Transverse colon (tissue), 3 donors: Measurements from ENCODE around the gene MDGA2.

ENCODE experiments used
- CTCF ChIP-seq, 5 experiments: fragments of 200-600 bp in 3 of 5; fragments of 450-650 bp in 2 of 5; sonication (generic) in 3 of 5; IDR thresholded peaks; 1 replicate in 2 of 5; 2 replicates in 3 of 5; pipeline ENCODE4 v1.5.1; 2016 to 2017; ENCODE audit warnings: antibody characterized with exemption in 5 of 5, inconsistent platforms in 3 of 5, mild to moderate bottlenecking in 2 of 5, moderate library complexity in 1 of 5
- EP300 ChIP-seq: sonication (generic); formaldehyde crosslinking; IDR thresholded peaks from one replicate; pipeline ENCODE4 v1.6.1; 2017; ENCODE audit warnings: antibody characterized with exemption, low read depth

GRCh38 chr14:47186486-47186885 is 488.9 kb downstream of the MDGA2 start:
- TF ChIP-seq CTCF (IDR thresholded peaks at IDR 0.05): no peak
- no peak for TF ChIP-seq EP300
